MM.1S (cell line): Measurements from ENCODE around the gene FOXJ1.

Source experiments
- EZH2 ChIP-seq: fragments of 300-600 bp; sonication (generic); optimal IDR thresholded peaks from 2 replicates; pipeline ENCODE3; 2017; ENCODE audit warnings: low read depth, mild to moderate bottlenecking, antibody characterized with exemption, low read length, mixed read lengths
- EZH2phosphoT487 ChIP-seq: fragments of 300-600 bp; sonication (generic); IDR thresholded peaks from 2 replicates; pipeline ENCODE4 v1.6.1; 2018; ENCODE audit warnings: antibody characterized with exemption, low read length
- TF ChIP-seq, protein P1 (sequence below): fragments of 300-600 bp; sonication (generic); IDR thresholded peaks from 2 replicates; pipeline ENCODE4 v1.5.1; 2016; ENCODE audit warnings: antibody characterized with exemption, low read length, mixed read lengths

DNA sequence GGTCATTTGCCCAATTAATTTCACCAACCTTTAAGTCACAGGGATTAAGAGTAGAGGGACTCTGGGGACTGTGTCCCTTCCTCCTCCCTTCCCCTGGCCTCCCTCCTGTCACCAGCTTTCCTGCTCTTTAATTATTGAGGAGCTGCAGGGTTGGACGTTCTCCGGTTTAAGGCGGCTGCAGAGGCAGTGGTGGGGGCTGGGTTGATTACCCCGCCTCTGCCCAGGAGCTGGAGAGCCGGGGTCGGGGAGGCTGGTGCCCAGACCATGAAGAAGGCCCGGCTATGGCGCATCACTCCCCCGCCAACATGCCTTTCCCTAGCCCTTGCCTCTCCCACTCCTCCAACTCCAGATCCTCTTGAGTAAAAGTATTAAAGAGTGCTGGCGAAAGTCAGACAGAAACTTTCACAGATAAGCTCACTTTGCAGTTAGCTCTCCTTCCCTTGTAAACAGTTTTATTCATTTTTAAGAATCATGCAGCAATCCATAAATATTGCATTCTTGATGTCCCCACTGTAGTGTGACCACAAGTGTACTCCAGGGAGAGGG lies 1.1 kb upstream of the FOXJ1 start:
- TF ChIP-seq EZH2 (no peak), EZH2phosphoT487 (no peak)
- TF ChIP-seq, protein P1, sequence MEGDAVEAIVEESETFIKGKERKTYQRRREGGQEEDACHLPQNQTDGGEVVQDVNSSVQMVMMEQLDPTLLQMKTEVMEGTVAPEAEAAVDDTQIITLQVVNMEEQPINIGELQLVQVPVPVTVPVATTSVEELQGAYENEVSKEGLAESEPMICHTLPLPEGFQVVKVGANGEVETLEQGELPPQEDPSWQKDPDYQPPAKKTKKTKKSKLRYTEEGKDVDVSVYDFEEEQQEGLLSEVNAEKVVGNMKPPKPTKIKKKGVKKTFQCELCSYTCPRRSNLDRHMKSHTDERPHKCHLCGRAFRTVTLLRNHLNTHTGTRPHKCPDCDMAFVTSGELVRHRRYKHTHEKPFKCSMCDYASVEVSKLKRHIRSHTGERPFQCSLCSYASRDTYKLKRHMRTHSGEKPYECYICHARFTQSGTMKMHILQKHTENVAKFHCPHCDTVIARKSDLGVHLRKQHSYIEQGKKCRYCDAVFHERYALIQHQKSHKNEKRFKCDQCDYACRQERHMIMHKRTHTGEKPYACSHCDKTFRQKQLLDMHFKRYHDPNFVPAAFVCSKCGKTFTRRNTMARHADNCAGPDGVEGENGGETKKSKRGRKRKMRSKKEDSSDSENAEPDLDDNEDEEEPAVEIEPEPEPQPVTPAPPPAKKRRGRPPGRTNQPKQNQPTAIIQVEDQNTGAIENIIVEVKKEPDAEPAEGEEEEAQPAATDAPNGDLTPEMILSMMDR, result no peak
